Measurements from ENCODE around the gene FOCAD. TPM values are rescaled to one million over a fixed set of nuclear protein-coding genes. Genes with fewer than 3 reads are reported as not detected.

FOCAD gene
- total and polyA plus RNA-seq, 2 of the 8 experiments (the other 6 are each of a cell fraction or from before 2014, with no cell fraction given): 22.0 to 38.4 TPM

GRCh38 chr9:21002040-21002439 is 318.0 kb downstream of the FOCAD start:
- Histone ChIP-seq H3K9me3 (ENCODE audit: insufficient read depth in 2 of 2, low read depth in 1 of 2, low read length in 1 of 2) (no peaks in the 10 kb centered on the region), H4K20me1 (replicated peaks in 1 of 2; ENCODE audit: control insufficient read depth in 1 of 2, insufficient read depth in 2 of 2, low read length in 2 of 2) (no peaks in the 10 kb centered on the region), H3K9ac (replicated peaks in 1 of 4; ENCODE audit: extremely low read depth in 1 of 4, low read depth in 3 of 4, low read length in 3 of 4) (no peak overlapping the region), H4K8ac (ENCODE audit: extremely low read depth, insufficient read depth, low read length) (no peak overlapping the region), H3K36me3 (ENCODE audit: control insufficient read depth in 2 of 4, insufficient read depth in 4 of 4, low read length in 3 of 4) (no peaks in the 10 kb centered on the region), H2BK5ac (ENCODE audit: low read depth, low read length) (no peak overlapping the region), H3K56ac (replicated peaks; ENCODE audit: insufficient read length, low read depth, low read length) (no peak overlapping the region), H3K79me2 (ENCODE audit: control insufficient read depth in 1 of 2, insufficient read depth in 2 of 2, low read length in 2 of 2) (no peaks in the 10 kb centered on the region), H3K4ac (replicated peaks; ENCODE audit: insufficient read length, low read depth, low read length) (no peak overlapping the region), H3K4me1 (replicated peaks in 1 of 4; ENCODE audit: control insufficient read depth in 3 of 4, insufficient read depth in 4 of 4, low read length in 3 of 4) (no peaks in the 10 kb centered on the region), H3K18ac (ENCODE audit: extremely low read depth, low read length) (no peak overlapping the region), H3K14ac (ENCODE audit: insufficient read length) (no peak overlapping the region), H4K91ac (replicated peaks; ENCODE audit: insufficient read length, low read length) (no peak overlapping the region), H2BK20ac (ENCODE audit: low read length) (no peak overlapping the region), H2BK12ac (ENCODE audit: low read depth, low read length) (no peak overlapping the region), H3K4me3 (ENCODE audit: extremely low read depth in 1 of 4, insufficient read depth in 2 of 4, low read depth in 3 of 4, low read length in 4 of 4) (no peak overlapping the region), H2BK120ac (replicated peaks; ENCODE audit: low read depth, low read length) (no peak overlapping the region), H3K79me1 (ENCODE audit: low read depth, low read length) (no peaks in the 10 kb centered on the region), H2AK5ac (ENCODE audit: low read depth, low read length) (no peak overlapping the region), H3K27ac (ENCODE audit: low read depth, low read length) (no peak overlapping the region), H2BK15ac (ENCODE audit: low read length) (no peak overlapping the region), H3K23me2 (ENCODE audit: low read depth, low read length) (no peaks in the 10 kb centered on the region), H3K23ac (ENCODE audit: insufficient read length) (no peak overlapping the region), H3K4me2 (ENCODE audit: insufficient read depth in 1 of 2, low read depth in 2 of 2, low read length in 2 of 2) (no peak overlapping the region), H4K5ac (ENCODE audit: insufficient read length, low read depth, low read length) (no peak overlapping the region), H3K27me3 (replicated peaks in 1 of 4; ENCODE audit: control insufficient read depth in 3 of 4, extremely low read depth in 1 of 4, insufficient read depth in 3 of 4, low read length in 3 of 4) (no peaks in the 10 kb centered on the region), H2AFZ (ENCODE audit: low read length) (no peak overlapping the region)
- ChIA-PET CTCF (ENCODE audit: partially characterized antibody) (interaction anchor here (0.6 kb wide), 1 partner anchor 153 kb away, joined by 3 read pairs; no protein-coding TSS in a partner anchor), POLR2A (ENCODE audit: partially characterized antibody) (no interaction called here)
- FAIRE-seq (no peak), DNase-seq (ENCODE audit: low read depth in 1 of 2, low spot score in 2 of 2) (no peak)
- 90% methylated on average over 2 of the region's 2 CpGs; no CpG with 5 or more reads in 1 of the 2 experiments for WGBS, 2 experiments (ENCODE audit: extremely low coverage in 1 of 2, insufficient coverage in 1 of 2, insufficient read length in 1 of 2, insufficient replicate concordance in 2 of 2, low coverage in 1 of 2, low lambda C conversion rate in 2 of 2, missing lambda C conversion rate in 1 of 2)
- TF ChIP-seq SAP30 (IDR thresholded peaks at IDR 0.05; ENCODE audit: insufficient read depth, insufficient replicate concordance, low read length) (no peak), SRF (IDR thresholded peaks at IDR 0.05; ENCODE audit: low read depth, low read length) (no peak), CBX5 (IDR thresholded peaks at IDR 0.05; ENCODE audit: low read depth, low read length) (no peak), EGR1 (IDR thresholded peaks at IDR 0.05; ENCODE audit: borderline replicate concordance, low read depth, low read length) (no peak), ATF2 (IDR thresholded peaks at IDR 0.05; ENCODE audit: low read length) (no peak), RNF2 (IDR thresholded peaks at IDR 0.05; ENCODE audit: borderline replicate concordance, low read depth, low read length, missing control alignments, poor library complexity, severe bottlenecking) (no peak), TBP (IDR thresholded peaks at IDR 0.05; ENCODE audit: low read depth, low read length) (no peak), ASH2L (IDR thresholded peaks at IDR 0.05; ENCODE audit: low read length) (no peak), HDAC6 (IDR thresholded peaks at IDR 0.05; ENCODE audit: low read depth, low read length) (no peak), POLR2AphosphoS5 (IDR thresholded peaks at IDR 0.05; ENCODE audit: low read depth, low read length) (no peak), YY1 (IDR thresholded peaks at IDR 0.05; ENCODE audit: low read depth, low read length) (no peak), ZNF274 (IDR thresholded peaks at IDR 0.05; ENCODE audit: borderline replicate concordance, extremely low read depth, low read length) (no peak)

Data from H1 (cell line).